Lower leg skin (tissue), 3 donors: ENCODE measurements around the gene ISCA2.

Experiments
- POLR2A ChIP-seq, 2 donors: fragments of 450-650 bp; IDR thresholded peaks; one replicate each; pipeline ENCODE4 v1.6.1; 2016 to 2017; ENCODE audit warnings: antibody characterized with exemption in 2 of 2, mild to moderate bottlenecking in 1 of 2, moderate library complexity in 1 of 2
- TF ChIP-seq, protein P1 (sequence below), 3 donors: fragments of 450-650 bp; IDR thresholded peaks; one replicate each; pipeline ENCODE4 v1.5.1; 2016; ENCODE audit warnings: antibody characterized with exemption in 3 of 3, mild to moderate bottlenecking in 3 of 3, moderate library complexity in 2 of 3

DNA sequence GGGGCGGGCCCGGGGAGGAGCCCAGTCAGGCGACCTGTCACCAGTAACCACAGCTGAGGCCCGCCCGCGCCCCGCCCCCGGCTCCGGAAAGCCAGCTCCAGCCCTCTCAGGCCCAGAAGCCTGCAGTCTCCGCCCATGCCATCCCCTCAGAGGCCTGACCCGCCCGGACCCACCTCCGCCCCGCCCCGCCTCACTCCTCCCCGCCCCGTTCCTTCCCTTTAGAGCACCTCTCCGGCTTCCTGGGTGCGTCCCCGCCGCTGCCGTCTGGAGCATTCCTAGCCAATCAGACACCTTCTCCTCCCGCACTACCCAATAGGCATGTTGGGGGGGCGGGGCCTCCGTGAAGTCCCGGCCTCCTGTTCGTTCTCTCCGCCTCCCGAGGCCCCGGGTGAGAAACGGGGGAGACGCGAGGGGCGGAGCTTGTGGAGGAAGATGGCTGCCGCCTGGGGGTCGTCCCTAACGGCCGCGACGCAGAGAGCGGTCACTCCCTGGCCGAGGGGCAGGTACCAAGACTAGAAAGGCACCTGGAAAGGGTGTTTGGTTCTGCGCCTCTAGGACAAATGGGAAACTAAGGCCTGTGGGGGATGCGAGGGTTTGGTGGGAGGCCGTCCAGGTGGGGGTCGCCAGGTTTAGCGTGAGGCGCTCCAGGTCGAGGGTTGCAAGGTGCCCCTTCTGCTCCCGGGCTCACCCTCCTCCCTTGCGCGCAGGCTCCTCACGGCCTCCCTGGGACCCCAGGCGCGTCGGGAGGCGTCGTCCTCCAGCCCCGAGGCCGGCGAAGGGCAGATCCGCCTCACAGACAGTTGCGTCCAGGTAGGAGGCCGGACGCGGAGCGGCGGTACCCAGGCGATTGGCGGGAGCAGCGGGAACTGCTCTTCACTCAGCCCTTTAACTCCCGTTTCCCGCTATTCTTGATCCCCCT is at the start of gene ISCA2:
- TF ChIP-seq, protein P1, sequence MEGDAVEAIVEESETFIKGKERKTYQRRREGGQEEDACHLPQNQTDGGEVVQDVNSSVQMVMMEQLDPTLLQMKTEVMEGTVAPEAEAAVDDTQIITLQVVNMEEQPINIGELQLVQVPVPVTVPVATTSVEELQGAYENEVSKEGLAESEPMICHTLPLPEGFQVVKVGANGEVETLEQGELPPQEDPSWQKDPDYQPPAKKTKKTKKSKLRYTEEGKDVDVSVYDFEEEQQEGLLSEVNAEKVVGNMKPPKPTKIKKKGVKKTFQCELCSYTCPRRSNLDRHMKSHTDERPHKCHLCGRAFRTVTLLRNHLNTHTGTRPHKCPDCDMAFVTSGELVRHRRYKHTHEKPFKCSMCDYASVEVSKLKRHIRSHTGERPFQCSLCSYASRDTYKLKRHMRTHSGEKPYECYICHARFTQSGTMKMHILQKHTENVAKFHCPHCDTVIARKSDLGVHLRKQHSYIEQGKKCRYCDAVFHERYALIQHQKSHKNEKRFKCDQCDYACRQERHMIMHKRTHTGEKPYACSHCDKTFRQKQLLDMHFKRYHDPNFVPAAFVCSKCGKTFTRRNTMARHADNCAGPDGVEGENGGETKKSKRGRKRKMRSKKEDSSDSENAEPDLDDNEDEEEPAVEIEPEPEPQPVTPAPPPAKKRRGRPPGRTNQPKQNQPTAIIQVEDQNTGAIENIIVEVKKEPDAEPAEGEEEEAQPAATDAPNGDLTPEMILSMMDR (IDR thresholded peaks at IDR 0.05), result no peak
- peak in 1 of 2 donors; percentile 22 for TF ChIP-seq POLR2A (IDR thresholded peaks at IDR 0.05)
